Activated gamma-delta T cell treated with Interleukin-2 at 50 U/mL for 16 hours (primary cell): ENCODE measurements around the gene CLEC20A.

Source experiments
- DNase-seq: peaks from one replicate; pipeline ENCODE4 v3.0.0-alpha.2; 2020

Gene CLEC20A

DNA sequence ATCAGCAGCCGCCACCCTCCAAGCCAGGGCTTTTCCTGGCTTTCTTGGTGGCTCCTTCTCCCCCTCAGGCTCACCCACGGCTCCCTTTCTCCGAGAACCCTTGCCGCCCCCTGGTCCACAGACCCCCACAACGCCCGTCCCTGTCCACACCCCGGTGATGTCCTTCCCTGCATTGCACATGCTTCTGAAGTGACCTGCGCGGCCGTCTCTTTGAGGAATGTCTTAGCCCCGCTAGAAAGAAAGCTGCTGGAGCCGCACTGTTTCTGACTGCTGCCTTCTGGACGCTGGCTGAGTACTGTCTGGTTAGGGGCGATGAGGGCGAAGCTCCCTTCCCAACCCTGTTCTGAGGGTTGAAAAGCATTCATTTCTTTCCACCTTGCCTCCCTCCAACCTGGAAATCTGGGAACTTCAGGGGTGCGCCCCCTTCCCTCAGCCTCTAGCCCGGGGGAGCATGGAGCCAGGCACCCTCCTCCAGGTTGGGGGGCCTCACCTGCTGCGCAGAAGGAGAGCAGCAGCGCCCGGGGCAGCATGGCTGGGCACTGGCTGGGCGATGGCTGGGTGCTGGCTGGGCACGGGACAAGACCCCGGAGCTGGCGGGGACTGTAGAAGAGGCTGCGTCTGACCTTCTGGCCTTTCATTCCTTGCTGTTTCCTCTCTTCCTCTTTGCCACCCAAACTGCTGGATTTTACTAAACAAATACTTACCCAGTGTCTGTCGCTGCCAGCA, at the start of gene CLEC20A:
Gene CLEC20A, minus strand, starts transcription at position 555 of the 726 bp plus-strand sequence. Its CDS starts 25 bp downstream, at position 530.
- DNase-seq, result no peak

DNA sequence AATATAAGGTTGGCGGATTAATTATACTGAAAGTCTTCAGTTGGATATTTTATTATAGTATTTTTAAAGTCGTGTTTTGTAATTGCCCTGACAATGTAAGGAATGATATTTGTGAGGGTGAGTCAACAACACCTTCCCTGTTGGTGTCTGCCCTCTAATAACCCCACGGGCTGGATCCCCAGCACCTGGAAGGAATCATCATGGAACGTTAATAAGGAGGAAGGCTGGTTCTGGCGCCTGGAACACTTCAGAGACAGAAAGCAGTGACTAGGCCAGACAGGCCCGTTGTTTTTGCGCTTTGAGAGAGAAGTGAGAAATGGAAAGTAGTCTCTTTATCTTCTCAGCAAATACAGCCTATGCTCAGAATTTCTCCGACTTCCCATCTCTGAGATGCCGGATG, 47.8 kb upstream of the CLEC20A start:
- DNase-seq, result no peak

DNA sequence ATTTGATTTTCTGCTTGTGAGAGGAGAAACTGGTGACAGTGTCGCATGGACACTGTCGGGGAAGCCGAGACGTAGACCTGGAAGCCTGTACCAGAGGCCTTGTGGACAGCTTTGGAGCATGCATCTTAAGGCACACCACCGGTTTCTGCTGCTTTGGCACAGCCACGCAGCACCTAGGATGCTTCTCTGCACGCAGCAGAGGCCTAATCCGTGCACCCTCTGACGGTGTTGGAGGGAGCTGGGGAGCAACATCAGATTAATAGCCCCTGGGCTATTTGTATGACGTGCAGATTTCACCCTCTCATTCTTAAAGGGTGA, 46.5 kb upstream of the CLEC20A start:
- no peak for DNase-seq

DNA sequence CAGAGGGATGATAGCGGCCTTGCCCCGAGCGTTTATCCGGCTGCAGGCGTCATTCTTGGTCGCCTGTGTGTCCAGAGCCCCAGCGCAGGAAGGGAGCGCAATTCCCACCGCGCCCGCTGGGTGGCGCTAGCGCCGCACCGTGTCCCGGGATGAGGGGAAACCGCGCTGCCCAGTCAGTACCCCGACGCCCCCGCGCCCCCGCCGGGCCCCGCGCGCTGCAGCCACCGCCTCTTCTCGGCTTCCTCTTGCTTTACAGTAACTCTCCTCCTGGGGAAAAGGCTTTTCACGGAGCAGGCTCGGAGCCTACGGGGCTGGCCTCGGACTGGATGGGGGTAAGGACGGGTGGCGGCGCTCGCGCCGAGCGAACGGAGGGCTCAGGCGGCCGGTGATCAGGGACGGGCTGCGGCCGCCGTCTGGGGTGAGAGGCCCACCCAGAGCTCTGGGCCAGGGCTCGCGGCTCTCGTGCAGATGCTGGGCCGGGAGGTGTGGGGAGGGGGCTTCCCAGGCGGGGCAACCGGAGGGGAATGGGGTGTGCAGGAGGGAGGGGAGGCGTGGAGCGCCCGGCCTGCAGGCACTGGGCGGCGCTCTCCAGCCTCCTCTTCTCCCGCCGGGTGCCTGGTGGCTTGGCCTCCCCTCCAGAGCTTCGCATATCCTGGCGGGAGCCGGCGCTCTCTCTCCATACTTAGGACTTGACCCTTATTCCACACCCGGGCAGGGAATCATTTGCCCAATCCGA, 46.0 kb upstream of the CLEC20A start:
- DNase-seq, result peak; percentile 88

DNA sequence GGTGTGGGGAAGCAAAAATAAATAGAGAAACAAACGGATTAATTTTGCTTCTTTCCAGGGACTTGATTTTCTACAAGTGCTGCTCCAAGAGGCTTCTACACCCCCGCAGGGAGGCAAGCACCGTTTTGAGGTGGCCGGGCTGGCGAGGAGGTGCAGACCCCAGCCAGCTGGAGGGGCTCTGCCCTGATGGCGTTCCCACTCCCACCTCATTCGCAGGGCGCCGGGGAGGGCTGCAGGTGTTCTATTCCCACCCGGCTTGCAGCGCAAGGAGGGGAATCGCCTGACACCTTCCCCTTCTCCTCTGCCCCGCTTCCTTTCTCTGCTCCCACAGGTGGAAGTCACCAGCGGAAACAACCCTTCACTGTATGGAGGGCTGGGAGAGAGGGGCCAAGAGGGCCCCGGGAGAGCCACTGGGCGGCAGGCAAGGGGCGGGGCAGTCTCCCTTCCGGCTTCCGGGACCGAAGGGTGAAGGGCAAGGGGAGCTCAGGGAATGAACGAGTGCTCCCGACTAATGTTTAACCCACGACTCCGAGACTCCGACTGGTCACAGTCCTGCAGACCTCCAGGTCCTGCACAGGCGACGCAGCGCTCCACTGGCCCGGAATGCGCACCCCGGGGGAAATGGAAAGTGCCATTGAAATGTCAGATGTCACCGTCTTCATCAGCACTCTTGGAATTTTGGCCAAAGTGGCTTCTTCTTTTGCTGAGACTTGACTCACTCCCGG, 45.2 kb upstream of the CLEC20A start:
- peak; percentile 33 for DNase-seq

DNA sequence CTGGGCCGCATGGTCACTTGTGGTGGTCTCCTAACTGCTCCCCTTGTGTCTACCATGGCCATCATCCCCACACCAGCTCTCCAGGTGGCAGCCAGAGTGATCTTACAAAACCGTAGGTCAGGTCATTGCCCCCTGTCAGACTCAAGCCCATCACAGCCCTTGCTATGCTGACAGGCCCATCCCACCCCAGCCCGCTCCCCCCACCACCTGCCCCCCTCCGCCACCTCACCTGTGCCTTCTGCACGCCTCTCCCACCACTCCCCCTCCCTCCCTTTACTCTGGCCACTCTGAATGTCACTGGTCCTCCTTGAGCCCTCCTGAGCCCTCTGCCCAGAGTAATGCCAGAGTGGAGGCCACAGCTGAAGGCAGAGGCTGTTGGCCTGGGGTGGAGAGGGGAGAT, 44.6 kb upstream of the CLEC20A start:
- no peak for DNase-seq

DNA sequence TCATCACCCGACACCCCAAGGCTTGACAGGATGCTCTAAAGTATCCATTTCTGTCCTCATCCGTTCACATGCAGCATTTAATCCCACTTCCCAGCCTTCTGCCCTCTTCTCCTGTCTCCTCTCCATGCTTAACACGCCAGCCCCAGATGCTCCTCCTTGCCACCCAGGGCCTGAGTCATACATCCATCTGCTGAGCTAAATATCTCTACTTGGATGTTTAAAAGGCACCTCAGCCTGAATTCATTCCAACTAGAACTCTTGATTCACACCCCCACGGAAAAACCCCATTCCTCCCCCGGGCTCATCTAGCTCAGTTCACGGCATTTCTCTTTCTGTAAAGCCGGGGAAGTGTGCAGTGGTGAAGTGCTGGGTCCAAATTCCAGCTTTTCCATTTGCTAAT, 43.9 kb upstream of the CLEC20A start:
- DNase-seq, result no peak

DNA sequence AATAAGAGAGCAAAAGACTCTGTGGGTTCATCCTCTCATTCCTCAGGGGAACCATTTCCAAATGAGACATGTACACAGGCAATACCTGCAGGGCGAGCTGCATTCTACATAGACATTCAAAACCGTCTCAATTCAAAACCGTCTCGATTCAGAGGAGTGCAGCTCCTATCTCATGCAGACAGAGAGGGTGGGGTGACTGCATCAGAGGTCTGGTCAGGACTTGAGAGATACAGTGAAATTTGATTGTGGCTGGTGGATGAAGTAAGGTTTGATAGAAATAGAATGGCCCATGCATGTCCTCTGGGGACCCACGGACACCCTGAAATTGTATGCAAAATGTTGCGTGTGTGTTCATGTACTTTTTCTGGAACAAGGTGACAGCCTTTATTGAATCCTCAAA, 43.4 kb upstream of the CLEC20A start:
- no peak for DNase-seq

DNA sequence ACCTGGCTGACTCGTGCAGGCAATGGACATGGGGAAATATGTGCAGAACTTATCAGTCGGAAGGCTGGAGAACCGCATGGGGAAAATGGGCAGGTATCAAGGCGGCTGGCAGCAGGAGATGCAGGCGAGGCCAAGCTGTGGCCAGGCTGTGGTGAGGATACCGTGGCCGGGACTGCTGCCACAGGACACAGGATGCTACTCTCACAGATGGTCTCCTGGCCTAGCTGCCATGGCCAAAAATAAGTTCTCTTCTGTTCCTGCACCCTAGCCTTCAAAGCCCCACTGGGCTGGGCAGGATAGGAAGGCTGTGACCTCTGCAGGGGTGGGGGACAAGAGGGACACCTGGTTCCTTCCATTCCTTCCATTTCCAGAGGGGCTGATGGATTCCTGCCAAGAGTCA, 42.5 kb upstream of the CLEC20A start:
- DNase-seq, result no peak

DNA sequence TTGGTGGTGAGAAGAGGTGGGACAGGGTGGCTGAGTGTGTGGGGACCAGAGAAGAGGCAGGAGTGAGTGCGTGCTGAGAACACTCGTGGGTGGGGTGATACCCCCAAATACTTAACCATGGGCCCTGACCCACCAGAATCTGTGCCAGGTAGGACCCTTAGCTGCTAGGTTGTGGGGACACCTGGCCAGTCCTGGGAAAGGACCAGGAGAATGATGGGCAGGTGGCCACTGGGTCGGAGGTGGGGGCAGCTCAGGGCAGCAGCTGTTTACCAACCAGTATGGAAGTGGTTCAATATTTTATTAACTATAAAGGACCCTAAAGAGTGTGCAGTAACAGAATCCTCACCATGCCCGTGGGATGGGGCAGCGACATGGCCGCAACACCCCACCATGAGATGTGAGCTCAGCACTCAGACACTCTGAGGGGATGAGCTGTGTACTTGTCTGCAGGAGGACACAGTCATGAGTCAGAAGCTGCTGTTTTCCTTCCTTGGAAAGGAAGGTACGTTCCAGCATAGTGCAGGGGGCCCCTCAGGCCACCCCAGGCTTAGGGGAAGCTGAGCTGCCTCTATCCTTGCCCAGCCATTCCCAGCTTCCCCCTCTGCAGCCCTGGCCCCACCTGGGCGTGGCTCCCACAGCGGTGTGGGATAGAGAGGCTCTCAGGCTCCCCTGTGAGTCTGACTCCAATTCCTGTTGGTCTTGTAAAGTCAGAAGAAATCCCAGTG, 41.6 kb upstream of the CLEC20A start:
- no peak for DNase-seq

DNA sequence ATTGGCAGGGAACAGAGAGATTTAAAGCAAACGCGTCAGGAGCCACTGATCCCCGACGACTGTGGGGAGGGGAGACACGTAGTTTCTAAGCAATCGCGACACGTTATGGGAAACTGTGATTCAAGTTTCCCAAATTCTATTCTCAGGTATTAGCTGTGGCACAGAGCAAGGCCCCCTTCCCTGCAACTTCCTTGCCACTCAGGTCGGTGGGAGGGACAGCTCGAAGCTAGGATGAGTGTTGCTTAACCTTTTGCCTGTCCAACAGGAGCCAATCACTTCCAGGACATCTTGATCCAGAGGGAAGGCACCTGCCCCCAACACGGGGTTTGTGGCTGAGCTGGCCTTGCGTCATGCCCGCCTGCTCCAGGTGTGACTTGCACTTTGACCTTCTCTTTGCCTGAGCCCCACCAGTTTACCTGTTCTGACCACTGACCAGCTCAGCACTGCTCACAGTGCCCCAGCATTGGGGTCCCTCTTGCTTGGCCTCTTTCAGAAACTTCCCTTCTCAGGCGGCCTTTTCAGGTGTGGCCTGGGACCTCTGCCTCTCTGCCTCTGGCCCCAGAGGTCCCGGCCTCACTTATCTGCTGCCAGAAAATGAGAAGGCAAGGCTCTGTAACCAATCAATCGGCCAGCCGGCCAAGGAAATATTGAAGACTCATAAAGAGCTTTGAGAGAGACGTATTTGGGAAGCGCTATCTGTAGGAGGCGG, 40.8 kb upstream of the CLEC20A start:
- no peak for DNase-seq

DNA sequence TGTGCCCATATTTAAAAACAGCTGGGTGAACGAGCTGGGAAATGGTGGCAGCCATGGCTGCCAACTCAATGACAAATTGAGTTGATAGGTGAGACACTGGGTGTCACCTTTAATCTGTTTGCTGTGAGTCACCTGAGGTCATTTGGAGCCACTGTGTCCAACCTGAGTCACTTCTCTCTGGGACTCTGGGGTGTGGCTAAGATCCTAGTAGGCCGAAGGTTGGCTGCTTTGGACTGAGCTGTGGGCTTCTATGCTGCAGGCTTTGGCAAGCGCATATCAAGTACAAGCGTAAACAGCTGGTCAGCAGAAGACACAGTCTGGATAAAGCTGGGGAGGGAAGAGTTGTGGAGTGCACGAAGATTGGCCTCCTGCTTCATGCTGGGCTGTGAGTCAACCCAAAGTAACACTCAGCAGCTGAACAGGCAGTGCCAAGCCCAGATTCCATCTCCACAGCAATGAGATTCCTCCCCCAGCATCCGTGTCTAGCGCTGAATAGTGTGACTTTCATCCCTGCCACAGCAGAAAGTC, 40.1 kb upstream of the CLEC20A start:
- DNase-seq, result no peak

DNA sequence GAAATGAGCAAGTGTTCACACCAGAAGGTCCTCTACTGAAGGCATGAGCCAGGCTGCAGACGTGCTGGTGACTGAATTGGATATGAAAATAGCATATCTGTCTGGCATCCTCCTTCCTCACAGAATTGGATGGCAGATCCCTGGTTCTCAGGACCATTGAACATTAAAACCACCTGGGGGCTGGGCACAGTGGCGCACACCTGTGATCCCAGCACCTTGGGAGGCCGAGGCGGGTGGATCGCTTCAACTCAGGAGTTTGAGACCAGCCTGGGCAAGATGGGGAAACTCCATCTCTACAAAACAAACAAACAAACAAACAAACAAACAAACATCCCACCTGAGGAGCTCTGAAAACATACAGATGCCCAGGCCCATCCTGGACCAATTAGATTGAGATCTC, 39.6 kb upstream of the CLEC20A start:
- DNase-seq, result no peak

DNA sequence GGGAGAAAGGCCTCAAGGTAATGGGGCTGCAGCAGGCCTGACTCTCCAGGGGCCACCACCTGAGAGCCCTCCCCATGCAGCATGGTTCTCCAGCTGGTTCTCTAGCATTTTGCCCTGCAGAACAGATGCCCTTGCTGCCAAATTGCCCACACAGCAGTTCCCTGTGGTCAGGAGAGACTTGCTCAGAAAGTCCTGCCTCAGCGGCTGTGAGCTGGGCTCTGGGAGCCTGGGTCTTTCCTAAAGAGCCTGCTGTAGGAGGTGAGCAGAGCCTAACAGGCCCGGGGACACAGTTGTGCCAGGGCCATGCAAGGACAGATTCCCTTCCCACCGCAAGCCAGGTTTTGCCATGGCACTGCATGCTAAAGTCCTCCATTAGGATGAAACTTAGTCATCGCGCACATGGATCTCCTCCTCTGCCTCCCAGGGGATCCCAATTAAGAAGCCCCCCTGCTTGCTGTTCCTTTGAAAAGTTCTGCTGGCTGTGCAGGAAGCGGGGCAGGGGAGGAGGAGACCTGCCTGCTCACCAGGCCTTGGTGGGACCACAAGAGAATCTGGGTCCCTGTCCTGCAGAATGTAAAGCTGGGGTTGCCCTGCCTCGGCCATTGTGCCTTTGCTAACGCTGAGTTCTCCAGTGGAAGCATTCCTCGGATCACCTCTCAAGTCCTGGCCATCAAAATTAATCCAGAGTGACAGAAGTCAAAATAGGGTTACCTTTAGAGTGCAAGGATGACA, 37.5 kb upstream of the CLEC20A start:
- DNase-seq, result no peak

DNA sequence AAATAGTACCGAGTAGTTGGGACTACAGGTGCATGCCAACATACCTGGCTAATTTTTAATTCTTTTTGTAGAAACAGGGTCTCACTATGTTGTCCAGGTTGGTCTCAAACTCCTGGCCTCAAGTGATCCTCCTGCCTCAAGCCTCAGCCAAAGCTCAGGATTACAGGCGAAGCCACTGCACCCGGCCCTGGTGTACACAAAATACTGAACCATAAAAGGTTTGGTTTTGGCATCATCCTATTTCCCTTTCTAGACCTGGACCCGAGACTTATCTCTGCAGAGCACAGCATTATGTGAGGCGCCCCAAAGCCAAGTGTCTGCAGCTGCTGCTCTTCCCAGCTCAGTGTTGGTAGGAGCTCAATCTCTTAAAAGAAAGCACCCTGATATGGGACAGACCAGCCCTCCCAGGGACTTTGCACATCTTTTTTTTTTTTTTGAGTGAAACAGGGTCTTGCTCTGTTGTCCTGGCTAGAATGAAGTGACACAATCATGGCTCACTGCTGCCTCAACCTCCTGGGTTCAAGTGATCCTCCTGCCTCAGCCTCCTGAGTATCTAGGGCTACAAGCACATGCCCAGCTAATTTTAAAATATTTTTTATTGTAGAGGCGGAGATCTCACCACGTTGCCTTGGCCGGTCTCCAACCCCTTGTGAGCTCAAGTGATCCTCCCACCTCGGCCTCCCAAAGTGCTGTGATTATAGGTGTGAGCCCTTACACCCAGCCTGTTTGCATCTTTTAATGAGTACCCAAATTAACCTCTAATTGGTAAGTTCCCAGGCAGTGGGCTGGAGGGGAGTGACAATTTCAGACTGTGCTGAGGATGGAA, 36.6 kb upstream of the CLEC20A start:
- DNase-seq, result no peak

DNA sequence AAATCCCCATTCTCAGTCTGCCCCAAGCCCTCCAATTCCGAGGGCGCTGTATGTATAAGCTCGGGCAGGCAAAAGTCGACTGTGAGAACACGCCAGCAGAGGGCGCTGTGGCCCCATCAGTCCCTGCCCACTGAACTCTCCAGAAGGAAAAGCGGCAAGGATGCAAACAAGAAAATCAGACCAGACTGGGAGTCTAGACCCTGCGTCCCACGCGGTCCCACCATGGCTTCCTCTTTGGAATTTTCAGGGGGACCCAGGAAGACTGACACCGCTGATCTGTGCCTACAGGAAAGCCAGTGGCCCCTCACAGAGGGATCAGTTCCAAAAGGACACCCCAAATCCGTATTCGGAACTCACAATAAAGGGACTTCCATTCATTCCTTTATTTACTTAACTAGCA, 35.6 kb upstream of the CLEC20A start:
- DNase-seq, result peak; percentile 76

DNA sequence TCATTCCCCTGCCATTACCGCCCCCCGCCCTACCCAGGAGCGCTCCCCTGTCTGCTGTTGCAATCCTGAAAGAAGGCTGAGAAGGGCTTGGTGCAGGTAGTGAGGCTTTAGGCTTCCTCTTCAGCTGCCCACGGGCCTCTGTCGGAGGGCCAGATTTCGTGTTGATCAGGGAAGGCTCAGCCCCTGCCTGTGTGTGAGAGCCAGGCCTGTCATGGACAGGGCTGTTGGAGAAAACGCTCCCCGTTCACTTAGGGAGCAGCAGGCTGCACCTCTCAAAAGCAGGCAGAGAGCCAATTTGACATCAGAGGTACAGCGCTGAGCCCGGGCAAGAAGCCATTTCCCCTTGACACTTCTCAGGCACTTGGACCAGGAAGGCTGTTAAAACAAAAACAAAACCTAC, 35.1 kb upstream of the CLEC20A start:
- no peak for DNase-seq

DNA sequence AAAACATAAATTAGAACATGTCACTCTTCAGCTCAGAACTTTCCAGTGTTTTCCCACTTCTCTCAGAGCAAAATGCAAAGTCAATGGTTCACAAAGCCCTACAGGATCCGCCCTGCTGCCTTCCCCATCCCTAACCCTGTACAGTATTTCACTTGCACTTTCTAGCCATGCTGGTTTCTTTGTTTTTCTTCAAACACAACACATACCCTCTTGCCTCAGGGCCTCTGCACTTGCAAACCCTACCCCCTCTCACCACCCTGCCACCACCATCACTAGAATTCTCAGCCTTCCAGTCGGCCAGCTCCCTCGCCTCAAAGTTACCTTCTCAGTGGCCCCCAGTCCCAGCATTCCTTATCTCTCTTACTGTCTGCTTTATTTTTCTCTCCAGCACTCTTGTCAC, 33.7 kb upstream of the CLEC20A start:
- no peak for DNase-seq

DNA sequence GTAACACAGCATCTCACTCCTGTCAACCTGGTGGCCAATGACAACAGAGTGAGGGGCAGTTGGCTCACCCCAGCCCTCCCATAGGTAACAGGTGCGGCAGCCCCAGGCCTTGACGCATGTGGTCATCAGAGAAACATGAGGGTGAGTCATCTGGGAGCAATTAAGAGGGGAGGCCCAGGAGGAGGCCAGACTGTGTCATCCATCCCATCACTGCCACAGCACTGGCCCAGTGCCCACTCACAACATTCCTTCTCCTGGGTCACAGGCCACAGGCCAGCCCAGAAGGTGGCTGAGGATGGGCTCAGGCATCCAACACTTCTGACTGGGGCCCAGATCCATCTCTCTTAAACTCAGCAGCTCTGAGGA, 33.3 kb upstream of the CLEC20A start:
- no peak for DNase-seq

DNA sequence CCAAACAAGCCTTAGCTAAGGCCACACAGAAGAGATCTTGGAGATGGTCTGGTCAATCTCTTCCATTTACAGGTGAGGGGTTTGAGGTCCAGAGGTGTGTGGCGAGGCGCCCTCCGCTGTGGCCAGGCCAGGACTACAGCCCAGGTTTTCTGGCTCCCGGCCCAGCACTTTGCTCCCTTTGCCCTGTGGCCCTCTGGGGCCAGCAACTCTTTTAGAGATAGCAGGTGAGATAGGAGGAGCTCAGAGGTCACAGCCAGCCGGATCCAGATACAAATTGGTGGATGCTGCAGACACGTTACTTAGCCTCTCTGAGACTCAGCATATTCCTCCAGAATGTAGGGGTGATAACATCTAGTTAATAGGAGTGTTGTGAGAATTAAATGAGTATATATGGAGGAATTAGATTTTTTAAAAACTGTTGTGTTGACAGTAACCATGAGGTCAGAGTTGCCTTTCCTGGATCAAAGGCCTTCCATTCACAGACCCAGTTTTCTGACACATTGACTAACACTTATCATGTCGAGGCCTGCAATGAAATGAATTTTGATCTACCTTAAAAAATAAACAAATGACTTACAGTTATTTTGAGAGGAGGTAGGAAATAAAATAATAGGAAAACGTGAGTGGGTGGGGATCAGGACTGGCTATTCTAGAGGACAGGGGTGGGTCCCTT, 32.7 kb upstream of the CLEC20A start:
- no peak for DNase-seq
